Heart left ventricle (tissue), 13 donors: ENCODE data around the gene LIMK2.

Experiments
- POLR2A ChIP-seq, 2 donors: fragments of 450-650 bp; IDR thresholded peaks; one replicate each; pipeline ENCODE4 v1.6.1; 2017; ENCODE audit warnings: antibody characterized with exemption in 2 of 2, mild to moderate bottlenecking in 2 of 2, moderate library complexity in 2 of 2
- TF ChIP-seq, protein P1 (sequence below), 12 donors: fragments of 200-600 bp; sonication (generic) in 4 of 12; IDR thresholded peaks; one replicate each; pipeline versions ENCODE4 v1.5.0 to v1.8.0; 2018 to 2022; ENCODE audit warnings: antibody characterized with exemption in 12 of 12, mild to moderate bottlenecking in 5 of 12
- donor health status: ischemic (EF 13 %, LVEDD 7.1; RV severe dilation, severe dysfunction).
- donor health status: DM: no; HTN: yes; CAD: no.
- donor health status: DM: no; HTN: no; CAD: no.
- donor health status: ischemic (EF 25% LVEDD 6.9; RV normal size, moderate dysfunction).
- donor health status: ischemic (EF 25% LVEDD 5.7; RV mildly dilated, moderate dysfunction).
- donor health status: ischemic (EF 35%, LVEDD 5.7; RV mildly dilated, moderate dysfunction).
- donor health status: nonischemic (EF 11% LVEDD 7.7; RV severe dilation, severe dysfunction).
- donor health status: DM: yes; HTN: yes; CAD: no.
- donor health status: PGD.
- donor health status: ischemic (EF 29% LVEDD 5.4; RV normal size, mild dysfunction).
- donor health status: nonischemic (EF 23%, LVEDD 6.1; RV moderate dilation, normal function).

DNA sequence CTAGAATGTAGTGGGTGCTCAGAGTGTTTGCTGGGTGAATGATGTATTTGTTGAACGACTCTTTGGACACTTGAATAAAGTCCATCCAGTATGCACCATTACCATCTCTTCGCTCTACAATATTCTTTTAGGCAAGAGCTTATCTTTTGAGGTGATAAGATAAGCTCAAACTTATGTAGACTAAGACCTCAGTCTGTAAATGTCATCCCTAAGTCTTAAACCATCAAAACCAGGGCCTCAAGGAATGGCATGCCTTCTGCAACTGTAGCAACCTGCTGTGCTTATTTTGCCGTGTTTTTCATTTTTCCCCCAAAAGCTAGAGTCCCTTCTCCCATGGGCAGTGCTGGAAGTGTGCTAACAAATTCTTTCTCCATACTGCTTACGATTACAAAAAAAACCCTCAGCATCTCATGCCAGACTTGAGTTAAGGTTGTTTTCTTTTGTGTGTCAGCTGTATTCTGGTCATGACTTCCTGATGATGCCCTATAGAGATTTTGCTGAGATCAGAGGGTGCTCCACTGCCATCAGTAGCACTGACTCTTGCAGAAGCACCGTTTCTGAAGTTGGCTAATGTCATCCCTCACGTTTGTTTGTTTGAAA lies 27.8 kb downstream of the LIMK2 start:
- TF ChIP-seq, protein P1, sequence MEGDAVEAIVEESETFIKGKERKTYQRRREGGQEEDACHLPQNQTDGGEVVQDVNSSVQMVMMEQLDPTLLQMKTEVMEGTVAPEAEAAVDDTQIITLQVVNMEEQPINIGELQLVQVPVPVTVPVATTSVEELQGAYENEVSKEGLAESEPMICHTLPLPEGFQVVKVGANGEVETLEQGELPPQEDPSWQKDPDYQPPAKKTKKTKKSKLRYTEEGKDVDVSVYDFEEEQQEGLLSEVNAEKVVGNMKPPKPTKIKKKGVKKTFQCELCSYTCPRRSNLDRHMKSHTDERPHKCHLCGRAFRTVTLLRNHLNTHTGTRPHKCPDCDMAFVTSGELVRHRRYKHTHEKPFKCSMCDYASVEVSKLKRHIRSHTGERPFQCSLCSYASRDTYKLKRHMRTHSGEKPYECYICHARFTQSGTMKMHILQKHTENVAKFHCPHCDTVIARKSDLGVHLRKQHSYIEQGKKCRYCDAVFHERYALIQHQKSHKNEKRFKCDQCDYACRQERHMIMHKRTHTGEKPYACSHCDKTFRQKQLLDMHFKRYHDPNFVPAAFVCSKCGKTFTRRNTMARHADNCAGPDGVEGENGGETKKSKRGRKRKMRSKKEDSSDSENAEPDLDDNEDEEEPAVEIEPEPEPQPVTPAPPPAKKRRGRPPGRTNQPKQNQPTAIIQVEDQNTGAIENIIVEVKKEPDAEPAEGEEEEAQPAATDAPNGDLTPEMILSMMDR (IDR thresholded peaks at IDR 0.05), result no peak
- TF ChIP-seq POLR2A (IDR thresholded peaks at IDR 0.05), result no peak
